ENCODE measurements around the gene GASK1A. TPM values are rescaled to one million over a fixed set of nuclear protein-coding genes. Genes with fewer than 3 reads are reported as not detected.

The GASK1A gene
- total RNA-seq, 1 donor from 2014 or later: 25.8 TPM

DNA sequence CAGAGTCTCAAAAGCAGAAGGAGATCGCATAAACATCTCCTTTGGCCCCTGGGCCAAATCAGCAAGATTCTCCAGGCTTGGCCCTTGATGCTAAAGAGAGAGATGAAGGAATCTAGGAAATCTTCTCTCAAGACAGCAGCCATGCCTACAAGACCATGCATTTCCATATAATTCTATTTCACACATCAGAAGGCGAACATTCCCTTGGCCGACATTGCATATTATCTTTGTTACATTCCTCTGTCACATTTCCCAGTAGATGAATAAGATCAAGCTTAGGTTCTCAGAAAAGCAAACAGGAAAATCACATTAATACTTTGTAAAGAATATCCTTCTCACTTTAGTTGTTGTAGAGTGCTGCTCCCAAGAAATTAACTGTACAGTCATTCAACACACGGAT lies 21.3 kb downstream of the GASK1A start:
- Histone ChIP-seq H3K27ac (peak overlapping the region; percentile 50 to 86), H3K4me1 (peaks cover 20 to 23% of the 10 kb centered on the region in 2 donors), H3K9me3 (no peaks in the 10 kb centered on the region), H3K4me3 (no peak overlapping the region), H3K27me3 (no peaks in the 10 kb centered on the region), H3K36me3 (no peaks in the 10 kb centered on the region)
- no peak for DNase-seq (ENCODE audit: low spot score in 2 of 2)
- intact Hi-C loops (cut with DNase I): loop anchor here (2.0 to 5.0 kb wide), 4 partner anchors 22 to 622 kb away; partner anchors contain the start of genes ANO10, GASK1A, POMGNT2 and SNRK
- TF ChIP-seq CTCF (IDR thresholded peaks at IDR 0.05): no peak

- intact Hi-C loops (cut with DNase I): loop anchor here (2.0 to 5.0 kb wide), 4 partner anchors 22 to 621 kb away; partner anchors contain the start of genes ANO10, GASK1A, POMGNT2 and SNRK
- TF ChIP-seq CTCF (IDR thresholded peaks at IDR 0.05): no peak
- H3K4me3 ChIP-seq: peak overlapping the region in 1 of 2 donors; percentile 29
- no peaks in the 10 kb centered on the region for H3K9me3 ChIP-seq
- peaks cover 20 to 23% of the 10 kb centered on the region in 2 donors for H3K4me1 ChIP-seq
- H3K36me3 ChIP-seq: no peaks in the 10 kb centered on the region
- DNase-seq (ENCODE audit: low spot score in 2 of 2): peak; percentile 69 to 94
- H3K27me3 ChIP-seq: no peaks in the 10 kb centered on the region
- H3K27ac ChIP-seq: peak overlapping the region; percentile 50 to 86
Measured at GRCh38 chr3:43001094-43001553, 22.0 kb downstream of the GASK1A start.

DNA sequence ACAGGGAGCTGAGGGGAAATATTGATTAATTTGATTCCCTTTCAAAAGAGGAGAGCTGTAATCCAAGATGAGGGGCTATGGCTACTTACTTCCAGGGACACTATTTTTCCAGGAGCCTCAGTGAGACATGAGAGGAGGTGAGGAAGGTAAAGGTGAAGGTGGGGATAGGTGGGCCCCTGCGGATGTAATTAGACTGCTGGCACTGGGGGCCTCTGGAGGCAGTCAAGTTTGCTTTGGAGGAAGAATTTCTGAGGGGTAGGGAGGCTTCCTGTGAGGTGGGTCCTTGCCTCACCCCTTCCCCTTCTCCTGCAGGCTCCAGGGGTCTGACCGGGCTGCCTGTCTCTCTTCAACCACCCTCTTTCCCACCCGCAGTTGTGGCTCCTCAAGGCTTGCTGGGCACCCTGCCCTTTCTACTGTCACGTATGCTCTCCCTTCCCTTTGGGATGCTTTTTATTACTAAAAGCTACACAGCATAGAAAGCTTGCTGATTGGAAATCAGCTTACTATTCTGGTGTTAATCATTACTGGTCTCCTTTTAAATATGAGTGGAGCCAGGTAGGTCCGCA lies 22.5 kb downstream of the GASK1A start:
- DNase-seq (ENCODE audit: low spot score in 2 of 2): no peak
- TF ChIP-seq CTCF (IDR thresholded peaks at IDR 0.05): no peak
- H3K4me1 ChIP-seq: peaks cover 17 to 19% of the 10 kb centered on the region in 2 donors

DNA sequence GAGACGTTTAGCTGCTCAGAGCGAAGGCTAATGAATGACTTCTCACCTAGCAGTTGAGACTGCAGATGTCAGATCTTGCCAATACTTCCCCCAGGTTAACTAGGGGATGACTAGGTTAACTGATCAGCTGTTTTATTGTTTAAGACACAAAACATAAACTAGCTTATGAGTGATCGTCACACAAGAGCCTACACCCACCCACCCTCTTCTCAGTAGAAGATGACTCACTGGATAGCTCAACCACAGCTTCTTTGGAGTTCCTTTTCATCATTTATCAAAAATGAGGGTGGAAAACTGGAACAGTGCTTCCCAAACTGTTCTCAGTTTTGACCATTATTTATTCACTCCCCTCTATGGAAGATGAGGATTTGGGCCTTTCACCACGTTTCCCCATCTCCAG lies 25.2 kb downstream of the GASK1A start:
- H3K9me3 ChIP-seq: no peaks in the 10 kb centered on the region
- peaks cover 12 to 18% of the 10 kb centered on the region in 2 donors for H3K4me1 ChIP-seq
- H3K36me3 ChIP-seq: no peaks in the 10 kb centered on the region
- no peak overlapping the region for H3K4me3 ChIP-seq
- no peak for TF ChIP-seq CTCF (IDR thresholded peaks at IDR 0.05)
- DNase-seq (ENCODE audit: low spot score in 2 of 2): no peak
- no peak overlapping the region for H3K27ac ChIP-seq
- intact Hi-C loops (cut with DNase I): loop anchor here (5.0 kb wide), 3 partner anchors 103 to 618 kb away; partner anchors contain the start of genes ANO10, POMGNT2 and SNRK
- H3K27me3 ChIP-seq: no peaks in the 10 kb centered on the region

More for the DNA sequence above, 22.5 kb downstream of the GASK1A start:
- Histone ChIP-seq H3K36me3 (no peaks in the 10 kb centered on the region), H3K27me3 (no peaks in the 10 kb centered on the region), H3K4me3 (peak overlapping the region in 1 of 2 donors; percentile 29), H3K27ac (peak overlapping the region; percentile 50 to 86), H3K9me3 (no peaks in the 10 kb centered on the region)
- intact Hi-C loops (cut with DNase I): loop anchor here (2.0 to 5.0 kb wide), 4 partner anchors 23 to 621 kb away; partner anchors contain the start of genes ANO10, GASK1A, POMGNT2 and SNRK

DNA sequence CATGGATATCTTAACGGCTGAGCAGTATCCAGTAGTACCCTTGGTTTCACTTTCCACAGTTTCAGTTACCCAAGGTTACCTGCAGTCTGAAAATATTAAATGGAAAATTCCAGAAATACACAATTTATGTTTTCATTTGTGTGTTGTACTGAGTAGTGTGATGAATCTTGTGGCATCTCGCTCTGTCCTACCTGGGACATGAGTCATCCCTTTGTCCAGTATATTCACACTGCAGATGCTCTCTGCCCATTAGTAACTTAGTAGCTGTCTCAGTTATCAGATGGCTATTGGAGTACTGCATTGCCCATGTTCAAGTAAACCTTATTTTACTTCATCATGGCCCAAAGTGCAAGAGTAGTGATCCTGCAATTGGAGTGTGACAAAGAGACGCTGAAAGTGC lies 26.1 kb downstream of the GASK1A start:
- Histone ChIP-seq H3K4me1 (peaks cover 11 to 13% of the 10 kb centered on the region in 2 donors), H3K4me3 (no peak overlapping the region), H3K27ac (no peak overlapping the region), H3K9me3 (no peaks in the 10 kb centered on the region), H3K27me3 (no peaks in the 10 kb centered on the region), H3K36me3 (no peaks in the 10 kb centered on the region)
- no peak for DNase-seq (ENCODE audit: low spot score in 2 of 2)
- no peak for TF ChIP-seq CTCF (IDR thresholded peaks at IDR 0.05)
- intact Hi-C loops (cut with DNase I): no loop called here

Measured in ascending aorta (tissue), 2 donors.